Activated CD4-positive, alpha-beta T cell treated with anti-CD3 and anti-CD28 coated beads, Interleukin-2, Interleukin-4, amounts not matched to agents 100 ng/mL and 50 ng/mL, durations not matched to agents 16 hours and 8 hours (primary cell): ENCODE measurements around the gene C4BPB.

Experiments
- DNase-seq: peaks from one replicate; pipeline ENCODE4 v3.0.0-alpha.2; 2020; ENCODE audit warnings: low spot score

The C4BPB gene

GRCh38 chr1:207085887-207086286, 2.8 kb upstream of the C4BPB start:
- DNase-seq, result no peak

GRCh38 chr1:207088161-207088560, 499 bp upstream of the C4BPB start:
- DNase-seq, result no peak

- no peak for DNase-seq
Measured at GRCh38 chr1:207089627-207090355, 1.1 kb downstream of the C4BPB start.

GRCh38 chr1:207091200-207091908, 2.7 kb downstream of the C4BPB start:
- DNase-seq, result no peak

GRCh38 chr1:207093944-207094343, 5.3 kb downstream of the C4BPB start:
- no peak for DNase-seq

DNA sequence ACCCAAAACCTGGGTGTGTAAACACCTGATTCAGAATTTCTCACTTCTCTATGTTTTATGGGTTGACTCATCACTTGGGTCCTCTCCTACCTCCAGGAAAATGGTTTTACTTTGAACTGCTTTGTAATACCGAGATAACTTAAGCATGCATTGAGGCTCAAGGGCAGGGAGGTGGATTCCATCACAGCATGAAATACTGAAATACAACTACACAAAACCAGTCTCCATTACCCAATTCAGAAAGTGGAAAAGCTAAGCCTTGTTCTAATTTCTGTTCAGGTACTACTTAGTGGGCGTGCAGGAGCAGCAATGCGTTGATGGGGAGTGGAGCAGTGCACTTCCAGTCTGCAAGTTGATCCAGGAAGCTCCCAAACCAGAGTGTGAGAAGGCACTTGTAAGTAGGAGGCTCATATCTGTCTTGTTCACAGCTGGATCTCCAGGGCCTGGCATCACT, 9.2 kb downstream of the C4BPB start:
- DNase-seq, result peak; percentile 83

DNA sequence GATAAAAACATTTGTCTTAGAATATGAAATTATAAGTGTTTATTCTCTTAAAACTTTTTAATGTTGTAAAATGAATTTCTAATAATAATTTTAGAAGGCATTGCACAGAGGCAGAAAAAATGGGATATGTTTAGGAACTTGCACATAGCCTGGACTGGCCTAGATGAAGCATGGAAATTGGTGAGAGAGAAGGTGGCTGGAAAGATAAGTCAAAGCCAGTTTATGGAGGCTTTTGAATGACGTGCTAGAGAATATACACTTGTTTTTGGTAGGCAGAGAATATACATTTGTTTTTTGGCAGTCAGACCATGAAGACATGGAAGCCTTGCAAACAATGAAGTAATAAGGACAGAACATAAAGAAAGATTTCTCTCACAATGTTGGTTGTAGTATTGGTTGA, 13.1 kb downstream of the C4BPB start:
- no peak for DNase-seq

GRCh38 chr1:207102146-207102545, 13.5 kb downstream of the C4BPB start:
- no peak for DNase-seq

DNA sequence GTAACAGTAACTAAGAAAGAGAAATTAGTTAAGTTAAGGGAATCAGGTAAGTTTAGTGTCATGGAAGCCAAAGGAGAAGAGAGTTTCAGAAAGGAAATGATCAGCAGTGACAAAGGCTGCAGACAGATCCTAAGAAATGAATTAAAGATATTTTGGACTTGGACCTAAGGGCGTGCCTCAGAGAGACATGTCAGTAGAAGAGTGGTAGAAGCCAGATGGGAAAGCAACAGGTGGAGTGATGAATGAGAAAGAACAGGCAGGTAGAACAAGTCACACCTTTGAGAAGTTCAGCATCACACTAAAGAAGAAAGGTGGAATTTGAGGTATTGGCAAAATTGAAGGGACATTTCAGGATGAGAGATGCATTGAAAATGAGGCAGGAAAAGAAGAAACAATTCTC, 14.0 kb downstream of the C4BPB start:
- DNase-seq, result no peak

- DNase-seq, result no peak
Measured at GRCh38 chr1:207103892-207104373, 15.3 kb downstream of the C4BPB start, which contains the start of gene C4BPA. TSS of gene C4BPA (plus strand) at chr1:207104233. CDS start at chr1:207113026, 8,793 bp downstream.

- no peak for DNase-seq
Measured at GRCh38 chr1:207109004-207109403, 20.3 kb downstream of the C4BPB start.

- DNase-seq, result no peak
Measured at GRCh38 chr1:207112616-207113296, 24.1 kb downstream of the C4BPB start.

DNA sequence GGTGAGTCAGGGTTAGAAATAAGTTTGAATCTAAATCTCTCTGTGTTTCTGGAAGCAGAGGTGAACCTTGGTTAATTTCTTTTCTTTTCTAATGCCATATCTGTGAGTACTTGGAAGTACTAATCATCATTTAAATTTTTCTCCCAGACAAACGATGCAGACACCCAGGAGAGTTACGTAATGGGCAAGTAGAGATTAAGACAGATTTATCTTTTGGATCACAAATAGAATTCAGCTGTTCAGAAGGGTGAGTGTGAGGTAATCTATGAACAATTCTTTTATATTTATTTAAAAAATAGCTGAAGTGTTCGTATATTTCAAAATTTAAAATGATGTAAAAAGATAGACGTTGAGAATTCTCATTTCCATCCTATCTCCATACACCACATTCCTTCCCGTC, 26.6 kb downstream of the C4BPB start:
- DNase-seq, result no peak

GRCh38 chr1:207124389-207124788, 35.7 kb downstream of the C4BPB start:
- no peak for DNase-seq

GRCh38 chr1:207128336-207128921, 39.8 kb downstream of the C4BPB start:
- DNase-seq, result no peak

DNA sequence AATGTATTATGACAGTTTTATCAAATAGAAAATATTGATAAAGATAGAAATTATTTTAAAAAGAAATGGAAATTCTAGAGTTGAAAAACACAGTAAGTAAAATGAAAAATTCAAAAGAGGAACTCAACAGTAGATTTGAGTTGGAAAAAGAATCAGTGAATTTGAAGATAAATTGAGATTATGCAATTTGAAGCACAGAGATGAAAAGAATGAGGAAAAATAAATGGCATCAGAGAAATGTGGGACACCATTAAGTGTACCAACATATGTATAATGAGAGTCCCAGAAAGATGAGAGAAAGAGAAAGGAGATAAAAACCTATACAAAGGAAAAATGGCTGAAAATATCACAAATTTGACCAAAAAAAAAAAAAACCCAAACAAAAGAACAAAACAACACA, 40.4 kb downstream of the C4BPB start:
- no peak for DNase-seq

GRCh38 chr1:207130252-207131036, 41.8 kb downstream of the C4BPB start:
- no peak for DNase-seq

DNA sequence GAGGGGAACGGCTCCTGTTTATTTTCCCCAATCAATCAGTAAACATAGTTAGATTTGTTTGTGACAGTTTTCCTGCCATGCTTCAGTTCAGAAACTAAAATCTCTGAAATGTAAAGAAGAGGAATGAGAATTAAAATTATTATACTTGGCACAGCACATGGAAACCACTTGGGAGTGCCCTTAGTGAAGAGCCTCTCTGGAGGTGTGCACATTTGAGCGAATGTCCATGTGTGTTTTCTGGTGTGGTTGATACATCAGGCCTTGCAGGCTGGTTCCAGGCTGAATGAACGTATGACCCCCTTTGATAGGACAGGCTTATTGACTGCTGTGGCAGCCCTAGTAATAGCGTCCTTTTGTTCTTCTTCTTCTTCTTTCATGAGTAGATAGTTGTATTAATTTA, 42.5 kb downstream of the C4BPB start:
- no peak for DNase-seq

DNA sequence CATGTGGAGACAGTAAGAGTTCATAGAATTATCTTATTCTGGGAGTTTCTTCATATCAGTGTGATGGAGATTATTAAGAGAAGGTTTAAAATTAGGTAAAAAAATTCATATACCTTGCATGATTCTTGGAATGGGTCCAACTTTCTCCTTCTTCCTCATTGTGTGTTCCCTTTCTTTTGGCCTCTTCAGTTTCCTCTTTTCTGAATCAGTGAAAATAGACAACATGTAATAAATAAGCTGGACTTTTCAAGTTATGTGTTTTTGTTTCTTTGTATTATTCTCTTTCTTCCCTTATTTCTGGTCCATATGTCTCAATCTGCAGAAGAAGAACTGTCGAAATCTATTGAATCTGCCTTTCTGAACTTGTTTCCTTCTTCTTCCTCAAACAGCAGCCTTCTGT, 45.9 kb downstream of the C4BPB start:
- no peak for DNase-seq

DNA sequence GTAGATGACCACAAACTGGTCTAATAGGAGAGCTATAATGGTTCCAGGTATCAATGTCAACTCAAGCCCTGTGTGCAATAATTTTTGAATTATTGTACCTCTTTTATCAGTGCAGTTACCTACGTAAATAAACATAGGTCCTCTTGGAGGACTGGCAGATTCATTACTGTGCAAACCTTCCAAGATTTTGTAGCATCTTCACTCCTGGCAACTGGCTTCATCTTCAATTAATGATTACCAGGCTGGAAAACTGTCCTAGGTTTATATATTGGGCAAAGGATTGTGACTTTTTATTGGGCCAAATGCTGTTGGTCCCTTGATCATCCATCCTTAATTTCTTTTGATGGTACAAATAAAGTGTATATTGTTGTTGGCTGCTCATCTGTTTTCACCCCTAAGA, 51.0 kb downstream of the C4BPB start:
- DNase-seq, result no peak

GRCh38 chr1:207140536-207140935, 51.9 kb downstream of the C4BPB start:
- no peak for DNase-seq
